GM21619 (cell line): Measurements from ENCODE around the gene TSPYL4.
"Not testable (repeated sequence)": the region's sequence is repeated elsewhere in the genome, so short reads cannot be mapped to it uniquely, and the experiment has no call there.

Experiments
- ATAC-seq: cut with Tn5 transposase; IDR thresholded peaks from one replicate; pipeline ENCODE4 v1.9.1; 2021; ENCODE audit not compliant: unreplicated experiment

Gene TSPYL4

GRCh38 chr6:116253505-116254296 lies at the start of gene TSPYL4:
TSPYL4 (minus strand) TSS chr6:116254075; CDS start chr6:116254008, 67 bp downstream.
- ATAC-seq, result peak; percentile 99

- ATAC-seq, result no peak
Measured at GRCh38 chr6:116301104-116301503, 47.2 kb upstream of the TSPYL4 start.

GRCh38 chr6:116300566-116300965 lies 46.7 kb upstream of the TSPYL4 start:
- no peak for ATAC-seq

- peak; percentile 74 for ATAC-seq
Measured at GRCh38 chr6:116298973-116299372, 45.1 kb upstream of the TSPYL4 start.

- no peak for ATAC-seq
Measured at GRCh38 chr6:116298273-116298672, 44.4 kb upstream of the TSPYL4 start.

- ATAC-seq, result no peak
Measured at GRCh38 chr6:116292553-116292952, 38.7 kb upstream of the TSPYL4 start.

GRCh38 chr6:116291701-116292396 lies 38.0 kb upstream of the TSPYL4 start:
- ATAC-seq, result no peak

- no peak for ATAC-seq
Measured at GRCh38 chr6:116290799-116291198, 36.9 kb upstream of the TSPYL4 start.

- no peak for ATAC-seq
Measured at GRCh38 chr6:116289876-116290275, 36.0 kb upstream of the TSPYL4 start.

- peak; percentile 78 for ATAC-seq
Measured at GRCh38 chr6:116287689-116288282, 33.9 kb upstream of the TSPYL4 start.

GRCh38 chr6:116286773-116287358 lies 33.0 kb upstream of the TSPYL4 start:
- no peak for ATAC-seq

GRCh38 chr6:116284984-116285383 lies 31.1 kb upstream of the TSPYL4 start:
- ATAC-seq, result not testable (repeated sequence)

GRCh38 chr6:116283191-116283590 lies 29.3 kb upstream of the TSPYL4 start:
- no peak for ATAC-seq

- ATAC-seq, result no peak
Measured at GRCh38 chr6:116282698-116283097, 28.8 kb upstream of the TSPYL4 start.

- no peak for ATAC-seq
Measured at GRCh38 chr6:116280933-116281316, 27.1 kb upstream of the TSPYL4 start.

GRCh38 chr6:116280161-116280932 lies 26.5 kb upstream of the TSPYL4 start:
- no peak for ATAC-seq

- ATAC-seq, result peak; percentile 94
Measured at GRCh38 chr6:116279232-116280160, 25.6 kb upstream of the TSPYL4 start, which contains the start of gene TSPYL1. TSPYL1 (minus strand) TSS chr6:116279930; CDS start chr6:116279830, 100 bp downstream.

- ATAC-seq, result peak; percentile 0
Measured at GRCh38 chr6:116278854-116279231, 25.0 kb upstream of the TSPYL4 start.

- ATAC-seq, result no peak
Measured at GRCh38 chr6:116278481-116278829, 24.6 kb upstream of the TSPYL4 start.

GRCh38 chr6:116277124-116277523 lies 23.2 kb upstream of the TSPYL4 start:
- ATAC-seq, result no peak
